ENCODE measurements around the gene GRK5. TPM values are rescaled to one million over a fixed set of nuclear protein-coding genes. Genes with fewer than 3 reads are reported as not detected.

GRK5 gene
- total RNA-seq, 1 experiment from 2014 or later = 1.2 TPM

DNA sequence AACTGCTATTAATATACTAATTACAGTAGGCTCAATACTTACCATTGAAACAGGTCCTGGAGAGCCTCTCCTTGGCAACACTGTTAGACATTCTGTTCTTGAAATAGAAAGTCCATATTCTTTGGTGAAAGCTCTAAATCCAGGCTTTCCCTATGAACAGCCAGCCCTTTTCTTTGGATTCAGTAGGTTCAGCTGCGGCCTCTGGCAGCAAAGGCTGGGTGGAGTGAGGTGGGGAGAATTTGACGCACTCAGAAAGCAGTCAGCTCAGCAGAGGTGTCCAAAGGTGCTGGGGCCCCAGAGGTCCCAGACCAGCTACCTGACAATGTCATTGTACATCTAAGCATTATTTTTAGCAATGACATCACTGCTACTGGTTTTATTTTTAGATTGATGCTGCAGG is 146.1 kb downstream of the GRK5 start:
- no peaks in the 10 kb centered on the region for H3K27me3 ChIP-seq (ENCODE audit: insufficient read depth, low read length)
- H3K23me2 ChIP-seq (ENCODE audit: insufficient read length, low read depth, low read length, poor library complexity, severe bottlenecking) = no peaks in the 10 kb centered on the region
- no peaks in the 10 kb centered on the region for H3K79me2 ChIP-seq (ENCODE audit: insufficient read depth, low read length)
- H3K9ac ChIP-seq (ENCODE audit: extremely low read depth, insufficient read length, low read length) = no peak overlapping the region
- no CpG with 5 or more reads among the region's 2 CpGs for WGBS (ENCODE audit: extremely low coverage, insufficient read length, low lambda C conversion rate)
- H2BK5ac ChIP-seq (ENCODE audit: insufficient read length, low read length) = no peak overlapping the region
- H3K18ac ChIP-seq (ENCODE audit: insufficient read length, low read depth, low read length) = no peak overlapping the region
- H2BK12ac ChIP-seq (ENCODE audit: insufficient read length, low read depth, low read length) = no peak overlapping the region
- Mint-ChIP-seq H3K9me3 (peaks cover 22 to 28% of the 10 kb centered on the region in 2 experiments), H3K27ac (no peak overlapping the region), H3K4me1 (peaks cover 3 to 4% of the 10 kb centered on the region in 2 experiments; a peak in 2 of 4 replicates), H3K27me3 (ENCODE audit: low read depth) (peaks cover 2% of the 10 kb centered on the region), H3K4me3 (no peak overlapping the region), H3K36me3 (ENCODE audit: insufficient read depth in 1 of 3, low read depth in 3 of 3) (peaks cover 8 to 14% (median 11%) of the 10 kb centered on the region in 3 experiments; a peak in 5 of 7 replicates)
- H2BK120ac ChIP-seq (ENCODE audit: low read depth, low read length, poor library complexity, severe bottlenecking) = no peak overlapping the region
- no peak overlapping the region for H3K23ac ChIP-seq (ENCODE audit: insufficient read length, low read depth, low read length)
- no peak overlapping the region for H3K27ac ChIP-seq (ENCODE audit: insufficient read length, low read depth, low read length)
- TF ChIP-seq, protein P1, sequence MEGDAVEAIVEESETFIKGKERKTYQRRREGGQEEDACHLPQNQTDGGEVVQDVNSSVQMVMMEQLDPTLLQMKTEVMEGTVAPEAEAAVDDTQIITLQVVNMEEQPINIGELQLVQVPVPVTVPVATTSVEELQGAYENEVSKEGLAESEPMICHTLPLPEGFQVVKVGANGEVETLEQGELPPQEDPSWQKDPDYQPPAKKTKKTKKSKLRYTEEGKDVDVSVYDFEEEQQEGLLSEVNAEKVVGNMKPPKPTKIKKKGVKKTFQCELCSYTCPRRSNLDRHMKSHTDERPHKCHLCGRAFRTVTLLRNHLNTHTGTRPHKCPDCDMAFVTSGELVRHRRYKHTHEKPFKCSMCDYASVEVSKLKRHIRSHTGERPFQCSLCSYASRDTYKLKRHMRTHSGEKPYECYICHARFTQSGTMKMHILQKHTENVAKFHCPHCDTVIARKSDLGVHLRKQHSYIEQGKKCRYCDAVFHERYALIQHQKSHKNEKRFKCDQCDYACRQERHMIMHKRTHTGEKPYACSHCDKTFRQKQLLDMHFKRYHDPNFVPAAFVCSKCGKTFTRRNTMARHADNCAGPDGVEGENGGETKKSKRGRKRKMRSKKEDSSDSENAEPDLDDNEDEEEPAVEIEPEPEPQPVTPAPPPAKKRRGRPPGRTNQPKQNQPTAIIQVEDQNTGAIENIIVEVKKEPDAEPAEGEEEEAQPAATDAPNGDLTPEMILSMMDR (conservative IDR thresholded peaks at IDR 0.05) = no peak
- no peaks in the 10 kb centered on the region for H3K79me1 ChIP-seq (ENCODE audit: insufficient read depth, low read depth, low read length, poor library complexity, severe bottlenecking)
- no peak overlapping the region for H3K56ac ChIP-seq (ENCODE audit: insufficient read length, low read depth, low read length)
- no peaks in the 10 kb centered on the region for H4K20me1 ChIP-seq (ENCODE audit: control insufficient read depth, insufficient read depth, insufficient read length)
- no peaks in the 10 kb centered on the region for H3K4me1 ChIP-seq (ENCODE audit: insufficient read depth, low read length)
- peaks cover 9% of the 10 kb centered on the region for H3K9me3 ChIP-seq (ENCODE audit: control insufficient read depth, low read depth, low read length)
- DNase-seq = no peak
- H2BK15ac ChIP-seq (ENCODE audit: low read depth, low read length) = no peak overlapping the region
- no peak overlapping the region for H3T11ph ChIP-seq (ENCODE audit: low read length)
- H4K5ac ChIP-seq (ENCODE audit: insufficient read length, low read depth, low read length) = no peak overlapping the region
- H2BK20ac ChIP-seq (ENCODE audit: low read depth, low read length, poor library complexity, severe bottlenecking) = no peak overlapping the region
- H4K91ac ChIP-seq (ENCODE audit: insufficient read length, low read depth, low read length) = no peak overlapping the region
- no peak overlapping the region for H3K4ac ChIP-seq (ENCODE audit: low read depth, low read length)
- H2AFZ ChIP-seq (ENCODE audit: low read length) = no peak overlapping the region
- no peak overlapping the region for H3K4me2 ChIP-seq (ENCODE audit: insufficient read depth, insufficient read length, low read length)
- no peak overlapping the region for H2AK5ac ChIP-seq (ENCODE audit: insufficient read length, low read length)
- H4K8ac ChIP-seq (replicated peaks; ENCODE audit: insufficient read length, low read depth, low read length) = no peak overlapping the region
- no peak overlapping the region for H3K14ac ChIP-seq (ENCODE audit: insufficient read depth, low read length)

Data from H9 (cell line).